ENCODE measurements around the gene DDX56.
A peak's percentile ranks its signal among the peaks of the same experiment; 100 is the strongest.
"Not testable (repeated sequence)": the region's sequence is repeated elsewhere in the genome, so short reads cannot be mapped to it uniquely, and the experiment has no call there.

The DDX56 gene

GRCh38 chr7:44597181-44597580, 23.5 kb upstream of the DDX56 start:
- DNase-seq (ENCODE audit: low spot score): not testable (repeated sequence)

- no peak for DNase-seq (ENCODE audit: low spot score)
These were observed 22.4 kb upstream of the DDX56 start for GRCh38 chr7:44595934-44596635.

- no peak for DNase-seq (ENCODE audit: low spot score)
These were observed 17.2 kb upstream of the DDX56 start for GRCh38 chr7:44590910-44591309.

- DNase-seq (ENCODE audit: low spot score): peak; percentile 58
These were observed 14.4 kb upstream of the DDX56 start for GRCh38 chr7:44587843-44588711.

GRCh38 chr7:44583146-44583865, 9.6 kb upstream of the DDX56 start:
- DNase-seq (ENCODE audit: low spot score): no peak

- peak; percentile 98 for DNase-seq (ENCODE audit: low spot score)
These were observed 8.3 kb upstream of the DDX56 start, which contains the start of gene TMED4 for GRCh38 chr7:44581879-44582603. Gene TMED4, minus strand, starts transcription at chr7:44582231. Its CDS starts 25 bp downstream, at chr7:44582206.

- DNase-seq (ENCODE audit: low spot score): no peak
These were observed 7.5 kb upstream of the DDX56 start for GRCh38 chr7:44580945-44581878.

GRCh38 chr7:44576228-44576627, 2.5 kb upstream of the DDX56 start:
- DNase-seq (ENCODE audit: low spot score): no peak

- no peak for DNase-seq (ENCODE audit: low spot score)
These were observed 1.3 kb upstream of the DDX56 start for GRCh38 chr7:44575054-44575453.

- DNase-seq (ENCODE audit: low spot score): no peak
These were observed 672 bp upstream of the DDX56 start for GRCh38 chr7:44574287-44574872.

GRCh38 chr7:44572771-44573170, 937 bp downstream of the DDX56 start:
- DNase-seq (ENCODE audit: low spot score): no peak

- no peak for DNase-seq (ENCODE audit: low spot score)
These were observed 3.7 kb downstream of the DDX56 start for GRCh38 chr7:44569959-44570358.

GRCh38 chr7:44568771-44569560, 4.7 kb downstream of the DDX56 start:
- DNase-seq (ENCODE audit: low spot score): no peak

GRCh38 chr7:44567884-44568283, 5.8 kb downstream of the DDX56 start:
- no peak for DNase-seq (ENCODE audit: low spot score)

GRCh38 chr7:44566680-44567079, 7.0 kb downstream of the DDX56 start:
- DNase-seq (ENCODE audit: low spot score): no peak

GRCh38 chr7:44565795-44566559, 7.7 kb downstream of the DDX56 start:
- no peak for DNase-seq (ENCODE audit: low spot score)

GRCh38 chr7:44565097-44565794, 8.5 kb downstream of the DDX56 start:
- DNase-seq (ENCODE audit: low spot score): peak; percentile 59

- DNase-seq (ENCODE audit: low spot score): no peak
These were observed 9.1 kb downstream of the DDX56 start for GRCh38 chr7:44564606-44565005.
